Upper lobe of left lung (tissue), 6 donors: ENCODE data around the gene MAPK12. TPM values are rescaled to one million over a fixed set of nuclear protein-coding genes. Genes with fewer than 3 reads are reported as not detected.

ENCODE experiments used
- ATAC-seq, 2 donors: fragments of 200-7000 bp; cut with Tn5 transposase; one replicate each; pipeline ENCODE4 v1.9.1; 2022; ENCODE audit warnings: mild to moderate bottlenecking in 2 of 2, moderate library complexity in 2 of 2; ENCODE audit not compliant: low FRiP score in 2 of 2
- DNase-seq, 2 donors: peaks; one replicate each; pipeline ENCODE4 v3.0.0-alpha.2; 2019 to 2020
- H3K27ac ChIP-seq, 4 donors: fragments of 200-600 bp; sonication (generic); one replicate each; pipeline ENCODE4 v1.5.1; 2016 to 2019
- H3K27me3 ChIP-seq, 4 donors: fragments of 200-600 bp; sonication (generic); one replicate each; pipeline ENCODE4 v1.5.1; 2017 to 2019
- H3K36me3 ChIP-seq, 4 donors: fragments of 200-600 bp; sonication (generic); one replicate each; pipeline ENCODE4 v1.5.1; 2016 to 2019
- H3K4me1 ChIP-seq, 4 donors: fragments of 200-600 bp; sonication (generic); one replicate each; pipeline ENCODE4 v1.5.1; 2018 to 2019
- H3K4me3 ChIP-seq, 4 donors: fragments of 200-600 bp; sonication (generic); one replicate each; pipeline ENCODE4 v1.5.1; 2017 to 2019; ENCODE audit warnings: mild to moderate bottlenecking in 2 of 4, moderate library complexity in 1 of 4
- H3K9me3 ChIP-seq, 4 donors: fragments of 200-600 bp; sonication (generic); one replicate each; pipeline ENCODE4 v1.5.1; 2018 to 2019
- EP300 ChIP-seq, 4 donors: sonication (generic); formaldehyde crosslinking; IDR thresholded peaks; one replicate each; pipeline ENCODE4 v1.5.1; 2017; ENCODE audit warnings: antibody characterized with exemption in 4 of 4, control low read depth in 2 of 4
- POLR2A ChIP-seq, 4 donors: fragments of 450-650 bp; IDR thresholded peaks; one replicate each; pipeline ENCODE4 v1.5.1; 2016 to 2017; ENCODE audit warnings: antibody characterized with exemption in 4 of 4, mild to moderate bottlenecking in 2 of 4
- POLR2AphosphoS5 ChIP-seq, 2 donors: sonication (generic); formaldehyde crosslinking; IDR thresholded peaks; one replicate each; pipeline ENCODE4 v1.5.1; 2017; ENCODE audit warnings: antibody characterized with exemption in 2 of 2
- WGBS, 2 donors: methylation state at CpG; one replicate each; pipeline ENCODE4 v1.1.5; 2017 to 2018; 5-methylcytosine and 5-hydroxymethylcytosine counted together
- total RNA-seq, 6 donors: library from RNA; depleted of rRNA in 4 of 6; stranded (reverse); fragments of >200 nt in 4 of 6; gene quantifications; one replicate each; pipeline versions ENCODE4 v1.1.0 to v1.2.1, GENCODE V29; 2016 to 2021
- TF ChIP-seq, protein P1 (sequence below), 6 experiments: fragments of 450-650 bp in 4 of 6; fragments of 200-600 bp in 2 of 6; sonication (generic) in 2 of 6; IDR thresholded peaks; one replicate each; pipeline ENCODE4 v1.5.1; 2016 to 2019; ENCODE audit warnings: antibody characterized with exemption in 6 of 6
- donor health status: DM: no; HTN: no; CAD: no; lungs with moderate emphysema.
- donor health status: DM: no; HTN: yes; CAD: no; lungs with severe emphysema.

MAPK12 gene
- total RNA-seq, 6 donors from 2014 or later: 3.1 to 19.2 (median 10.1) TPM

DNA sequence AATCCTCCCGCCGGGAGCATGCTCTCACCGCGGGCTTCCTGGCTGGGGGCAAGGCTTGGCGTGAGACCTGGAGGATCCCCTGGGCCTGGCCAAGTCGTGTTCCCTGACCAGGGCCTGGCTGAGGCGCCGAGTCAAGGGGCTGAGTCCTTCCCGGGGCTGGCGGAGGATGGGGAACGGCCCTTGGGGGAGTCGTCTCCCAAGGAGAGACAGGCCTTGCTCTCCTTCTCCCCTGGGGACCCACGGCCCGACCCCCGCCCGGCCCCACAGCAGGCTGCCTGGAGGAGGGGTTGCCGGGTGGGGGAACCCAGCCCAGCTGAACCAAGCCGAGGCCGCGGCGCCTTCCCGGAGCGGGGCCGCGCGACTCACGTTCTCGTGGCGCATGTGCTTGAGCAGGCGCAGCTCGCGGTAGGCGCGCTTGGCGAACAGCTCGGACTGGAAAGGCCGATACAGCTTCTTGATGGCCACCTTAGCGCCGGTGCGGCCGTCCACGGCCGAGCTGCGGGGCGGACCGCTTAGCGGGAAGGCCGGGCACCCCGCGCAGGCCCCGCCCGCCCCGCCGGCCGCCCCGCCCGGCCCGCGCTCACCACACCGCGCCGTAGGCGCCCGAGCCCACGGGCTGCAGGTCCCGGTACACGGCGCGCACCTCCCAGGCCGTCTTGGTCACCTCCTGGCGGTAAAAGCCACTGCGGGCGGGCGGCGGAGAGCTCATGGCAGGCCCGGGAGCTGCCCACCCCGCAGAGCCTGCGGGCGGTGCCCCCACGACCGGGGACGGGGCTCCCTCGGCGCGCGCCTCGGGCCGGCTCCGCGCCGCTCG is 475 bp downstream of the MAPK12 start:
- peak in 1 of 2 donors; percentile 91 for DNase-seq
- peak overlapping the region in 3 of 4 donors; percentile 15 to 70 (median 42) for H3K27ac ChIP-seq
- H3K4me3 ChIP-seq: peak overlapping the region; percentile 56 to 67 (median 62)
- H3K27me3 ChIP-seq: peaks cover 0 to 13% (median 2%) of the 10 kb centered on the region in 4 donors
- H3K9me3 ChIP-seq: no peaks in the 10 kb centered on the region
- peaks cover 0 to 3% (median 0%) of the 10 kb centered on the region in 4 donors for H3K36me3 ChIP-seq
- TF ChIP-seq, protein P1, sequence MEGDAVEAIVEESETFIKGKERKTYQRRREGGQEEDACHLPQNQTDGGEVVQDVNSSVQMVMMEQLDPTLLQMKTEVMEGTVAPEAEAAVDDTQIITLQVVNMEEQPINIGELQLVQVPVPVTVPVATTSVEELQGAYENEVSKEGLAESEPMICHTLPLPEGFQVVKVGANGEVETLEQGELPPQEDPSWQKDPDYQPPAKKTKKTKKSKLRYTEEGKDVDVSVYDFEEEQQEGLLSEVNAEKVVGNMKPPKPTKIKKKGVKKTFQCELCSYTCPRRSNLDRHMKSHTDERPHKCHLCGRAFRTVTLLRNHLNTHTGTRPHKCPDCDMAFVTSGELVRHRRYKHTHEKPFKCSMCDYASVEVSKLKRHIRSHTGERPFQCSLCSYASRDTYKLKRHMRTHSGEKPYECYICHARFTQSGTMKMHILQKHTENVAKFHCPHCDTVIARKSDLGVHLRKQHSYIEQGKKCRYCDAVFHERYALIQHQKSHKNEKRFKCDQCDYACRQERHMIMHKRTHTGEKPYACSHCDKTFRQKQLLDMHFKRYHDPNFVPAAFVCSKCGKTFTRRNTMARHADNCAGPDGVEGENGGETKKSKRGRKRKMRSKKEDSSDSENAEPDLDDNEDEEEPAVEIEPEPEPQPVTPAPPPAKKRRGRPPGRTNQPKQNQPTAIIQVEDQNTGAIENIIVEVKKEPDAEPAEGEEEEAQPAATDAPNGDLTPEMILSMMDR (IDR thresholded peaks at IDR 0.05): no peak
- TF ChIP-seq EP300 (IDR thresholded peaks at IDR 0.05) (no peak), POLR2AphosphoS5 (IDR thresholded peaks at IDR 0.05) (no peak), POLR2A (IDR thresholded peaks at IDR 0.05) (no peak)
- H3K4me1 ChIP-seq: peaks cover 16 to 35% (median 18%) of the 10 kb centered on the region in 4 donors
- peak in 1 of 2 donors; percentile 7 for ATAC-seq
- 0% methylated on average over 10 of the region's 92 CpGs; no CpG with 5 or more reads in 1 of the 2 donors for WGBS, 2 donors

GRCh38 chr22:50260434-50260800 is 1.1 kb downstream of the MAPK12 start:
- ATAC-seq (no peak), DNase-seq (no peak)
- Histone ChIP-seq H3K27me3 (peaks cover 0 to 13% (median 2%) of the 10 kb centered on the region in 4 donors), H3K36me3 (peaks cover 0 to 3% (median 0%) of the 10 kb centered on the region in 4 donors), H3K4me1 (peaks cover 16 to 35% (median 18%) of the 10 kb centered on the region in 4 donors), H3K9me3 (no peaks in the 10 kb centered on the region), H3K27ac (peak overlapping the region in 3 of 4 donors; percentile 15 to 70 (median 42)), H3K4me3 (peak overlapping the region; percentile 56 to 67 (median 62))
- no peak for TF ChIP-seq EP300 (IDR thresholded peaks at IDR 0.05)
- TF ChIP-seq, protein P1 (IDR thresholded peaks at IDR 0.05): no peak
- no peak for TF ChIP-seq POLR2AphosphoS5 (IDR thresholded peaks at IDR 0.05)
- TF ChIP-seq POLR2A (IDR thresholded peaks at IDR 0.05): no peak
- WGBS, 2 donors: 34 to 41% methylated on average over 9 to 10 of the region's 11 CpGs

- WGBS, 2 donors: 85 to 94% methylated on average over 12 to 15 of the region's 15 CpGs
- no peak for ATAC-seq
Measured at GRCh38 chr22:50259302-50259701, 2.2 kb downstream of the MAPK12 start.

GRCh38 chr22:50258361-50259292 is 2.9 kb downstream of the MAPK12 start:
- WGBS, 2 donors: 87 to 90% methylated on average over 22 to 24 of the region's 24 CpGs
- peaks cover 0 to 13% (median 2%) of the 10 kb centered on the region in 4 donors for H3K27me3 ChIP-seq
- ATAC-seq: no peak
- H3K9me3 ChIP-seq: no peaks in the 10 kb centered on the region
- H3K27ac ChIP-seq: no peak overlapping the region
- no peak for TF ChIP-seq POLR2A (IDR thresholded peaks at IDR 0.05)
- no peak for TF ChIP-seq EP300 (IDR thresholded peaks at IDR 0.05)
- no peak for TF ChIP-seq POLR2AphosphoS5 (IDR thresholded peaks at IDR 0.05)
- TF ChIP-seq, protein P1 (IDR thresholded peaks at IDR 0.05): no peak
- H3K4me3 ChIP-seq: no peak overlapping the region
- DNase-seq: peak in 1 of 2 donors; percentile 60
- peaks cover 0 to 3% (median 0%) of the 10 kb centered on the region in 4 donors for H3K36me3 ChIP-seq
- H3K4me1 ChIP-seq: peaks cover 16 to 35% (median 18%) of the 10 kb centered on the region in 4 donors

More at GRCh38 chr22:50259302-50259701, 2.2 kb downstream of the MAPK12 start:
- no peak for DNase-seq
- TF ChIP-seq POLR2A (IDR thresholded peaks at IDR 0.05): no peak
- no peak overlapping the region for H3K4me3 ChIP-seq
- peaks cover 0 to 3% (median 0%) of the 10 kb centered on the region in 4 donors for H3K36me3 ChIP-seq
- no peaks in the 10 kb centered on the region for H3K9me3 ChIP-seq
- H3K27ac ChIP-seq: no peak overlapping the region
- H3K4me1 ChIP-seq: peaks cover 16 to 35% (median 18%) of the 10 kb centered on the region in 4 donors
- peaks cover 0 to 13% (median 2%) of the 10 kb centered on the region in 4 donors for H3K27me3 ChIP-seq
